ENCODE results near the gene MRPL38. TPM values are rescaled to one million over a fixed set of nuclear protein-coding genes. Genes with fewer than 3 reads are reported as not detected.

MRPL38 gene
- total RNA-seq, 1 donor from 2014 or later = 113 TPM

DNA sequence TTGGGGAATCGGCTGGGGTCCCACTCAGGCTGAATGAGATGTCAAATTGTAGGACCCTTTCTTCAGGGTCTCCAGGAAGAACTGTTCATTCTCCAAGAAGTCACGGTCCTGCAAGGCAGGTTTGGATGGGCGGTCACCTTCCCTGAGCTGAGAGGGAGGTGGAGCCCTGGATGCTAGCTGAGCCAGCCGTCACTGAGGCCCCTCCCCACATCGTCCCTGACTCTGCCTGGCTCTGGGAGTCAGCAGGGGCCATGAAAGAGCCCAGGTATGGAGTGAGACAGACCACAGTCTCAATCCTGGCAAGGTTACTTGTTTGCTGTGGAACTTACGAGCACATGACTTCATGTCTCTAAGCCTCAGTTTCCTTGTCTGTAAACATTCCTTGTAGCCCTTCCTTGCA lies 6.0 kb upstream of the MRPL38 start:
- TF ChIP-seq, protein P1, sequence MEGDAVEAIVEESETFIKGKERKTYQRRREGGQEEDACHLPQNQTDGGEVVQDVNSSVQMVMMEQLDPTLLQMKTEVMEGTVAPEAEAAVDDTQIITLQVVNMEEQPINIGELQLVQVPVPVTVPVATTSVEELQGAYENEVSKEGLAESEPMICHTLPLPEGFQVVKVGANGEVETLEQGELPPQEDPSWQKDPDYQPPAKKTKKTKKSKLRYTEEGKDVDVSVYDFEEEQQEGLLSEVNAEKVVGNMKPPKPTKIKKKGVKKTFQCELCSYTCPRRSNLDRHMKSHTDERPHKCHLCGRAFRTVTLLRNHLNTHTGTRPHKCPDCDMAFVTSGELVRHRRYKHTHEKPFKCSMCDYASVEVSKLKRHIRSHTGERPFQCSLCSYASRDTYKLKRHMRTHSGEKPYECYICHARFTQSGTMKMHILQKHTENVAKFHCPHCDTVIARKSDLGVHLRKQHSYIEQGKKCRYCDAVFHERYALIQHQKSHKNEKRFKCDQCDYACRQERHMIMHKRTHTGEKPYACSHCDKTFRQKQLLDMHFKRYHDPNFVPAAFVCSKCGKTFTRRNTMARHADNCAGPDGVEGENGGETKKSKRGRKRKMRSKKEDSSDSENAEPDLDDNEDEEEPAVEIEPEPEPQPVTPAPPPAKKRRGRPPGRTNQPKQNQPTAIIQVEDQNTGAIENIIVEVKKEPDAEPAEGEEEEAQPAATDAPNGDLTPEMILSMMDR (conservative IDR thresholded peaks at IDR 0.05) = no peak
- H3K4me1 Mint-ChIP-seq (ENCODE audit: unreplicated experiment) = peaks cover 3% of the 10 kb centered on the region
- no peaks in the 10 kb centered on the region for H3K36me3 Mint-ChIP-seq
- no peak for DNase-seq (ENCODE audit: extremely low spot score, unreplicated experiment)
- H3K27ac Mint-ChIP-seq = peak overlapping the region; percentile 51
- H3K27me3 Mint-ChIP-seq = no peaks in the 10 kb centered on the region
- H3K9me3 Mint-ChIP-seq = no peaks in the 10 kb centered on the region
- H3K4me3 Mint-ChIP-seq = no peak overlapping the region

DNA sequence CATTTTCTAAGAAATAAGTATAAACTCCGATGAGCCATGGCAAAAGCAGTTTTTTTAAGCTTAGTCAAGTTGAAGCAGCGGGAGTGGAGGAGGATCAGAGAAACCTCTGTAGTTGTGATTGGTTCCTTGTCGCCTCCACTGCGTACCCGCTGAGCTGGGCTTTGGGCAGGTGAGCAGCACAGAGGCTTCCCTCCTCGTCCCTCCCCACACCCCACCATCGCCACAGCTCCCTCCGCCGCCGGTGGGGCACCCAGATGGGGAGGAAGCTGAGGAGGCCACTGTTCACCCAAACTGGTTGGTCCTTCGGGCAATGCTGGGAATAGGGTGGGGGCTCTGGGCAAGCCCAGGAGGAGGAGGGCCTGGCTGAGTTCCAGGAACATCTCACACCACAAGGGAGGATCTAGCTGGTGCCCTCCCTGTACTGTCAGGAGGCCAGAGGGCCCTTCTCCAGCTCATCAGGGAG lies 5.2 kb upstream of the MRPL38 start:
- Mint-ChIP-seq H3K4me1 (ENCODE audit: unreplicated experiment) (peaks cover 3% of the 10 kb centered on the region), H3K27me3 (no peaks in the 10 kb centered on the region), H3K9me3 (no peaks in the 10 kb centered on the region), H3K4me3 (no peak overlapping the region), H3K27ac (peak overlapping the region; percentile 39), H3K36me3 (no peaks in the 10 kb centered on the region)
- TF ChIP-seq, protein P1 (conservative IDR thresholded peaks at IDR 0.05) = no peak
- no peak for DNase-seq (ENCODE audit: extremely low spot score, unreplicated experiment)

DNA sequence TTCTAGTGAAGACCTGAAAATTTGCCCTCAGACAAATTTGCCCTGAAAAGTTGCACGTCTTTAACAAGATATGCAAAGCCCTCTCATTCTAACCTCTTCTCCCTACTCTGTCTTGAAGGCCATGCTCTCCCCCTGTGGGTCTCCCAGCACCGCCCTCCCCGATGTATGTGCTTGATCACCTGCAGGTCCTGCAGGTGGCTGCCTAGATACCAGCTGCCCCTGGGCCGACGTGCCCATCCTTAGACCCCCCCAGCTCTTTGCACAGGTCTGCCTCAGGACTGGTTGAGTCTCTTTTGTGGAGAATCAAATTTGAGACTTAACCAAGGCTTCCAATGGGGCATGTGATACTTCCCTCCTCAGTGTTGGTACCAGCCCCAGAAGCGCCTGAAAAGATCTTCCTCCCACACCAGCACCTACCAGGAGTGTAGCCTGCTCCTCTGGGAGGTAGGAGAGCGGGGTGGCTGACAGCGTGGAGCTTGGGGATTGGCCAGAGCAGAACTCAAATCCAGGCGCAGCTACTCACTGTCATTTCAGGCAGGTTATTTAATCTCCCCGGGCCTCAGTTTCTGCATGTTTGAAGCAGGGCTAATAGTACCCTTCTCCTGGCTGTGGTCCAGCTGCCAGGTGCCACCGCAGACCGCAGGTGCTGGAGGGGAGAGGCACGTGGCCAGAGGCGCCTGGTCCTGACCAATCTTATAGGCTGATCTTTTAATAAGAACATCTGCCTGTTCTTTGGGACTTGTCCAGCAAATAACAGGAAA lies 4.5 kb upstream of the MRPL38 start:
- Mint-ChIP-seq H3K9me3 (no peaks in the 10 kb centered on the region), H3K36me3 (no peaks in the 10 kb centered on the region), H3K27ac (peak overlapping the region; percentile 77), H3K4me1 (ENCODE audit: unreplicated experiment) (peaks cover 3% of the 10 kb centered on the region), H3K4me3 (no peak overlapping the region), H3K27me3 (no peaks in the 10 kb centered on the region)
- TF ChIP-seq, protein P1 (conservative IDR thresholded peaks at IDR 0.05) = no peak
- no peak for DNase-seq (ENCODE audit: extremely low spot score, unreplicated experiment)

DNA sequence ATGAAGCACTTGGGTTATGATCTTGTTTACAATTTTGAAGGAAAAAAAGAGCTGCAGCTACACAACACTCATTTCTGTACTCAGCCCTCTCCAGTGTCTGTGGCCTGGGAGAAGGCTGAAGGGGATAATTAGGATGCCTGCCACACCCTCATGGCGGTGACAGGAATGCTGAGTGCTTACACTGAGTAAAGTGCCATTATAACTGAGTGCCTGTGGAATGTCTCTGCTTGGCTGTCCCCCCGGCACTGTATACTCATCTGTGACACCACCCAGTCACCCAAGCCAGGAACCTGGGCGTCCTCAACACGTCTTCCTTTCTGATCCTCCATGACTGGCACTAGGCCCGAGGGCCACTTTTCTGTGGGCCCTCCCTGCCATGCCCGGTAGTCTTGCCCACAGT lies 3.5 kb upstream of the MRPL38 start:
- Mint-ChIP-seq H3K9me3 (no peaks in the 10 kb centered on the region), H3K4me3 (peak overlapping the region; percentile 52), H3K27me3 (no peaks in the 10 kb centered on the region), H3K36me3 (no peaks in the 10 kb centered on the region), H3K4me1 (ENCODE audit: unreplicated experiment) (peaks cover 3% of the 10 kb centered on the region), H3K27ac (peak overlapping the region; percentile 97)
- TF ChIP-seq, protein P1 (conservative IDR thresholded peaks at IDR 0.05) = no peak
- DNase-seq (ENCODE audit: extremely low spot score, unreplicated experiment) = no peak

DNA sequence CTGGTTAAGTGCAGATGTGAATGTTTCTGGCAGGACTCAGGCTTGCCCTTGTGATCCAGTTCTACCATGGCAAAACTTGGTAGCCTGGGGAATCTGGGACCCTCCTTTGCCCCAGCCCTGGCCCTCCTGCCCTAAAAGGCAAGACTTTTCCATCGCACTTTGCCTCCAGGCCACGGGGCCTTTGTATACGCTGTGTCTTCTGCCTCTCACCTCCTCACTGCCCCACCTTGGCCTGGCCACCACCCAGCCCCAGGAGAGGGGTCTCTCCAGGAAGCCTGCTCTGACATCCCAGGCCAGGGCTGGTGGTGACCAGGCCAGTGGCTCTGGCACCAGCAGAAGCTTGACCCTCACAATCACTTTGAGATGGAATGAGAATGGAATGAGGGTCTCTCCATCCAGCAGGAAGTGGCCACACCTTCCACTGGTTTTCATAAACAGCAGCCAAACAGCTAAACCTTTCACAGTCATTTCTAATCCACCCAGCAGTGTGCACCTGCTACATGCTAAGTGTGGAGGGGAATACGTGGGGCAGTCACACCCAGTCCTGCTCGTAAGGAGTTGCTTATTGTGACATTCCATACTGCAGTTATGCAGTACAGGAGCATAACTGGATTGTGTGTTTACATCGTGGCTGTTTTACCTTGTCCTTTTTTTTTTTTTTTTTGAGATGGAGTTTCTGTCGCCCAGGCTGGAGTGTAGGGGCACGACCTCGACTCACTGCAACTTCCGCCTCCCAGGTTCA lies 1.6 kb upstream of the MRPL38 start:
- Mint-ChIP-seq H3K4me1 (ENCODE audit: unreplicated experiment) (peaks cover 3% of the 10 kb centered on the region), H3K27ac (peak overlapping the region; percentile 99), H3K27me3 (no peaks in the 10 kb centered on the region), H3K36me3 (no peaks in the 10 kb centered on the region), H3K4me3 (peak overlapping the region; percentile 83), H3K9me3 (no peaks in the 10 kb centered on the region)
- TF ChIP-seq, protein P1 (conservative IDR thresholded peaks at IDR 0.05) = no peak
- no peak for DNase-seq (ENCODE audit: extremely low spot score, unreplicated experiment)

Data from type B pancreatic cell (in vitro differentiated cells).